Measurements from ENCODE around the gene TMOD3. TPM values are rescaled to one million over a fixed set of nuclear protein-coding genes. Genes with fewer than 3 reads are reported as not detected.

TMOD3 gene
- total RNA-seq, 6 donors from 2014 or later, result 40.4 to 81.6 (median 72.7) TPM

DNA sequence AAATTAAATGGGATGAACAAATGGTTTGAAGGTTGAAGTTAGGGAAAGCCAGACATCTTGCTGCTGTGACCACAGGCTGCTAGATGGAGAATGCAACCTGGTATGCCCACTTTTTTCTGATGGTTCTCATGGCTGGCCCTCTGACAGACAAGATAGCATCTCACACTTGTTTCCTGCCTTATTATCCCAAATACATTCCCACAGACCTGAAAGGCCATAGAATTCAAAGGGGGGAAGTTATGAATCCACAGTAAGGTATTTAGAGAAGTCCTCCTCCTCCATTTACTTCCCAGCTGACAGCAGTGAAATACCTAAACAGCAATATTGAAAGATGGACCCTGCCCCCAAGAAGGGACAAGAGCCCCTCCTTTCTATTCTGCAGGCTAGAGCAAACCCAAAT, 109.8 kb downstream of the TMOD3 start:
- H3K36me3 ChIP-seq, result peaks cover 0 to 44% (median 13%) of the 10 kb centered on the region in 4 donors
- ATAC-seq (ENCODE audit: low FRiP score in 2 of 2), result no peak

DNA sequence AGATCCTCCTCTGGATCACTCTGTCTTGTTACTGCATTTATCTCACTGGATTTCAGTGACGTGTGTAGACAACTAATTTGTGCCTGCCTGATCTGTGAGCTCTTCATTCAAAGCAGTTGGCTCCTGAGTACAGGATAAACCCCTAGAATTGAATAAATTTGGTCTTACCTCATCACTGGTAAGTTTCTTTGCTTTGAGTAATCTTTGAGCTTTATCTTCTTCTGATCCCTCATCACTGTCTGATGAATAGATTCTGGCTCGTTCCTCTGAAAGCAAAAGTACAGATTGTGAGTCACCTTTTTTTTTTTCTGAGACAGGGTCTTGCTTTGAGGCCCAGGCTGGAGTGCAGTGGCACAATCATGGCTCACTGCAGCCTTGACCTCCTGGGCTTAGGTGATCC, 117.7 kb downstream of the TMOD3 start:
- TF ChIP-seq POLR2A (IDR thresholded peaks at IDR 0.05) (no peak), EP300 (IDR thresholded peaks at IDR 0.05) (no peak), POLR2AphosphoS5 (IDR thresholded peaks at IDR 0.05) (no peak), CTCF (IDR thresholded peaks at IDR 0.05) (no peak)
- ATAC-seq (ENCODE audit: low FRiP score in 2 of 2) (no peak), DNase-seq (no peak)
- Histone ChIP-seq H3K27ac (no peak overlapping the region), H3K27me3 (no peaks in the 10 kb centered on the region), H3K4me3 (no peak overlapping the region), H3K36me3 (peaks cover 40 to 85% (median 57%) of the 10 kb centered on the region in 4 donors), H3K9me3 (no peaks in the 10 kb centered on the region), H3K4me1 (no peaks in the 10 kb centered on the region)
- WGBS, 2 donors, result 41 to 73% methylated on average over 2 of the region's 2 CpGs

More for the DNA sequence above, 109.8 kb downstream of the TMOD3 start:
- H3K9me3 ChIP-seq, result no peaks in the 10 kb centered on the region
- H3K27ac ChIP-seq, result no peak overlapping the region
- H3K4me3 ChIP-seq, result no peak overlapping the region
- H3K4me1 ChIP-seq, result no peaks in the 10 kb centered on the region
- no peak for TF ChIP-seq POLR2A (IDR thresholded peaks at IDR 0.05)
- no peak for TF ChIP-seq POLR2AphosphoS5 (IDR thresholded peaks at IDR 0.05)
- TF ChIP-seq EP300 (IDR thresholded peaks at IDR 0.05), result no peak
- no peak for TF ChIP-seq CTCF (IDR thresholded peaks at IDR 0.05)
- H3K27me3 ChIP-seq, result no peaks in the 10 kb centered on the region
- no peak for DNase-seq

DNA sequence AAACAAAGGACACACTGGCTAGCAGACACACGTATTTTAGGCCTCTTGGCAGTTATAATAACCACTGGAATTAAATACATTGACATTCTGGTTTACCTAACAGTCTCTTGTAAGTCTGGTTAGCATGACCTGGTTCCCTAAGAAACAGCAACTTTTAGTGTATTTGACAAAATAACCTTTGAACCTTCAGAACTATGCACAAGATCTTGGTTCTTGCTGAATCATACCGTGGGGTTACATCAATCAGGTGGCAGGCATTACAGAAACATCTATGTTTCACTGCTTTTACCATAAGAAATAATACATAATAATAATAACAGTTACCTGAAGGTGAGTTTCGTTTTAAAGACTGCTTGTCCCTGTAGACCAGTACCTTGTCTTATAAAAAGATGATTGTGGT, 123.4 kb downstream of the TMOD3 start:
- TF ChIP-seq EP300 (IDR thresholded peaks at IDR 0.05), result no peak
- no peak for TF ChIP-seq CTCF (IDR thresholded peaks at IDR 0.05)
- TF ChIP-seq POLR2AphosphoS5 (IDR thresholded peaks at IDR 0.05), result no peak
- no peak for TF ChIP-seq POLR2A (IDR thresholded peaks at IDR 0.05)
- H3K36me3 ChIP-seq, result peaks cover 30 to 96% (median 69%) of the 10 kb centered on the region in 4 donors
- WGBS, 2 donors, result 89 to 93% methylated on average over 3 of the region's 3 CpGs
- H3K27me3 ChIP-seq, result no peaks in the 10 kb centered on the region
- ATAC-seq (ENCODE audit: low FRiP score in 2 of 2), result no peak
- no peak for DNase-seq
- no peaks in the 10 kb centered on the region for H3K9me3 ChIP-seq
- H3K27ac ChIP-seq, result no peak overlapping the region
- no peaks in the 10 kb centered on the region for H3K4me1 ChIP-seq
- no peak overlapping the region for H3K4me3 ChIP-seq

DNA sequence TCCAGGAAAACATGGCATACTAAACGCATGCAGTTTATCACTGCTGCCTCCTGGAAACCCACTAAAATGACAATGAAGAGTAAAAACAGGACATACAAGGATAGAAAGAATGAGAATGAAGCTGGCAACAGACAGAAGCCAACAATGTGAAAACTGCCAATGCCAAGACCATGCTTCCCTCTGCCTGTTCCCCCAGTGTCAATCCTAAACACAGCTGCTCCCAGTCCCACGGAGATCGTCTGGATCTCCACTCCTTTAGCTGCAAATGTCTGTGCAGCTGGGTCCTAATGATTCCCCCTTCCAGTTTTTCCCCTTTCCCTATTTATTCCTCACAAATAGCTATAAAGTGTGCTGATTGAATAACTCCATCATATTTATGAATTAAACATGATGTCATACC, 126.1 kb downstream of the TMOD3 start:
- no peak overlapping the region for H3K4me3 ChIP-seq
- ATAC-seq (ENCODE audit: low FRiP score in 2 of 2), result no peak
- no peak for DNase-seq
- H3K9me3 ChIP-seq, result no peaks in the 10 kb centered on the region
- TF ChIP-seq POLR2AphosphoS5 (IDR thresholded peaks at IDR 0.05), result no peak
- TF ChIP-seq EP300 (IDR thresholded peaks at IDR 0.05), result no peak
- TF ChIP-seq CTCF (IDR thresholded peaks at IDR 0.05), result no peak
- TF ChIP-seq POLR2A (IDR thresholded peaks at IDR 0.05), result no peak
- no peaks in the 10 kb centered on the region for H3K4me1 ChIP-seq
- 93 to 99% methylated on average over 3 of the region's 3 CpGs for WGBS, 2 donors
- H3K36me3 ChIP-seq, result peaks cover 14 to 89% (median 53%) of the 10 kb centered on the region in 4 donors
- H3K27me3 ChIP-seq, result no peaks in the 10 kb centered on the region
- H3K27ac ChIP-seq, result no peak overlapping the region

Small RNA genes lying within 50 kb of the gene (small RNA-seq; reads per million reads assigned to genes)
- gene AC090971.5 (0 reads per million in 4 donors), gene RF00017 (0 reads per million in 4 donors), gene RF00019 (0 reads per million in 4 donors), gene RNU6-90P (0 reads per million in 4 donors)

Other genes with a start within 250 kb of the TMOD3 start
- gene DMXL2, start 206.9 kb upstream of the TMOD3 start, total RNA-seq, result 100 to 1,000 TPM in 1 of 6 donors, 10 to 100 TPM in 5; 39.8 to 140 (median 58.1) TPM
- under 1 TPM in 4 of 6 donors, not detected in 2; 0.14 to 0.40 (median 0.27) TPM for gene SCG3, start 148.2 kb upstream of the TMOD3 start, total RNA-seq
- gene LYSMD2, start 92.0 kb upstream of the TMOD3 start, total RNA-seq, result 10 to 100 TPM; 13.4 to 22.8 (median 17.9) TPM
- gene TMOD2, start 78.1 kb upstream of the TMOD3 start, total RNA-seq, result 10 to 100 TPM in 3 of 6 donors, 1 to 10 TPM in 3; 5.6 to 13.8 (median 10.9) TPM
- gene LEO1, start 142.1 kb downstream of the TMOD3 start, total RNA-seq, result 10 to 100 TPM in 4 of 6 donors, 1 to 10 TPM in 2; 9.8 to 25.1 (median 14.2) TPM
- gene MAPK6, start 189.6 kb downstream of the TMOD3 start, total RNA-seq, result 10 to 100 TPM in 5 of 6 donors, 1 to 10 TPM in 1; 6.7 to 34.1 (median 24.4) TPM